ENCODE data around the gene CRX. TPM values are rescaled to one million over a fixed set of nuclear protein-coding genes. Genes with fewer than 3 reads are reported as not detected.
"Not testable (repeated sequence)": the region's sequence is repeated elsewhere in the genome, so short reads cannot be mapped to it uniquely, and the experiment has no call there.

Gene CRX
- total and polyA plus RNA-seq, 2 experiments from 2014 or later: not detected

GRCh38 chr19:47878906-47879305 is 57.2 kb downstream of the CRX start:
- Histone ChIP-seq H4K20me1 (ENCODE audit: insufficient read depth) (no peaks in the 10 kb centered on the region), H3K36me3 (ENCODE audit: low read depth) (no peaks in the 10 kb centered on the region), H3K4me1 (ENCODE audit: insufficient read depth) (no peaks in the 10 kb centered on the region), H3K9ac (no peak overlapping the region), H3K4me3 (no peak overlapping the region), H3K9me2 (ENCODE audit: insufficient read depth) (no peaks in the 10 kb centered on the region), H3F3A (ENCODE audit: insufficient read depth) (no peaks in the 10 kb centered on the region), H3K9me3 (ENCODE audit: low read depth) (no peaks in the 10 kb centered on the region), H3K27me3 (replicated peaks; ENCODE audit: insufficient read depth) (peaks cover 10% of the 10 kb centered on the region; the same call in 1 of the 2 replicates), H3K4me2 (ENCODE audit: unreplicated experiment) (no peak overlapping the region), H3K79me2 (ENCODE audit: insufficient read depth) (no peaks in the 10 kb centered on the region), H2AFZ (no peak overlapping the region), H3K27ac (no peak overlapping the region)
- no peak for DNase-seq
- TF ChIP-seq EZH2phosphoT487 (IDR thresholded peaks at IDR 0.05; ENCODE audit: insufficient read depth, low read depth) (no peak), EZH2 (IDR thresholded peaks at IDR 0.05; ENCODE audit: insufficient read depth, poor library complexity, severe bottlenecking) (no peak)
- in situ Hi-C loops (cut with MboI): loop anchor here (25.0 kb wide), 1 partner anchor 108 kb away; the partner anchor contains the start of genes BSPH1 and ELSPBP1
- WGBS, 2 experiments (ENCODE audit: low coverage in 1 of 2, low lambda C conversion rate in 2 of 2, missing lambda C conversion rate in 2 of 2): 69 to 75% methylated on average over 4 of the region's 4 CpGs

DNA sequence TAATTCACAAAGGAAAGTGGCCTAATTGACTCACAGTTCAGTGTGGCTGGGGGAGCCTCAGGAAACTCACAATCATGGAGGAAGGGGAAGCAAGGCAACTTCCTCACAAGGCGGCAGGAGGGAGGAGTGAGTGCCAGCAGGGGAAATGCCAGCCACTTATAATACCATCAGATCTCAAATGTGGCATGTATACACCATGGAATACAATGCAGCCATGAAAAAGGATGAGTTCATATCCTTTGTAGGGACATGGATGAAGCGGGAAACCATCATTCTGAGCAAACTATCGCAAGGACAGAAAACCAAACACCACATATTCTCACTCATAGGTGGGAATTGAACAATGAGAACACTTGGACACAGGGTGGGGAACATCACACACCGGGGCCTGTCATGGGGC is 57.6 kb downstream of the CRX start:
- H2AFZ ChIP-seq; H3K9me2 ChIP-seq (ENCODE audit: insufficient read depth); H3K27me3 ChIP-seq (replicated peaks; ENCODE audit: insufficient read depth); H3K79me2 ChIP-seq (ENCODE audit: insufficient read depth); DNase-seq; H4K20me1 ChIP-seq (ENCODE audit: insufficient read depth); H3K4me1 ChIP-seq (ENCODE audit: insufficient read depth); H3K9me3 ChIP-seq (ENCODE audit: low read depth); H3K4me3 ChIP-seq; H3F3A ChIP-seq (ENCODE audit: insufficient read depth); H3K9ac ChIP-seq; H3K27ac ChIP-seq; H3K4me2 ChIP-seq (ENCODE audit: unreplicated experiment); H3K36me3 ChIP-seq (ENCODE audit: low read depth): not testable (repeated sequence)
- WGBS, 2 experiments (ENCODE audit: low coverage in 1 of 2, low lambda C conversion rate in 2 of 2, missing lambda C conversion rate in 2 of 2): 37 to 48% methylated on average over 3 to 4 of the region's 4 CpGs
- in situ Hi-C loops (cut with MboI): loop anchor here (25.0 kb wide), 1 partner anchor 108 kb away; the partner anchor contains the start of genes BSPH1 and ELSPBP1

- H3K27me3 ChIP-seq (replicated peaks; ENCODE audit: insufficient read depth): peaks cover 7% of the 10 kb centered on the region; the same call in 1 of the 2 replicates
- no peaks in the 10 kb centered on the region for H3F3A ChIP-seq (ENCODE audit: insufficient read depth)
- no peak overlapping the region for H2AFZ ChIP-seq
- no peak overlapping the region for H3K9ac ChIP-seq
- H3K9me2 ChIP-seq (ENCODE audit: insufficient read depth): no peaks in the 10 kb centered on the region
- no peak overlapping the region for H3K4me2 ChIP-seq (ENCODE audit: unreplicated experiment)
- no peaks in the 10 kb centered on the region for H3K9me3 ChIP-seq (ENCODE audit: low read depth)
- in situ Hi-C loops (cut with MboI): loop anchor here (25.0 kb wide), 1 partner anchor 106 kb away; the partner anchor contains the start of genes BSPH1 and ELSPBP1
- H4K20me1 ChIP-seq (ENCODE audit: insufficient read depth): no peaks in the 10 kb centered on the region
- TF ChIP-seq EZH2phosphoT487 (IDR thresholded peaks at IDR 0.05; ENCODE audit: insufficient read depth, low read depth) (no peak), EZH2 (IDR thresholded peaks at IDR 0.05; ENCODE audit: insufficient read depth, poor library complexity, severe bottlenecking) (no peak)
- no peak overlapping the region for H3K27ac ChIP-seq
- H3K4me3 ChIP-seq: no peak overlapping the region
- no peaks in the 10 kb centered on the region for H3K36me3 ChIP-seq (ENCODE audit: low read depth)
- no peaks in the 10 kb centered on the region for H3K4me1 ChIP-seq (ENCODE audit: insufficient read depth)
- no peaks in the 10 kb centered on the region for H3K79me2 ChIP-seq (ENCODE audit: insufficient read depth)
- no peak for DNase-seq
- WGBS, 2 experiments (ENCODE audit: low coverage in 1 of 2, low lambda C conversion rate in 2 of 2, missing lambda C conversion rate in 2 of 2): 61 to 65% methylated on average over 5 of the region's 5 CpGs
These were observed 60.0 kb downstream of the CRX start for GRCh38 chr19:47881757-47882156.

DNA sequence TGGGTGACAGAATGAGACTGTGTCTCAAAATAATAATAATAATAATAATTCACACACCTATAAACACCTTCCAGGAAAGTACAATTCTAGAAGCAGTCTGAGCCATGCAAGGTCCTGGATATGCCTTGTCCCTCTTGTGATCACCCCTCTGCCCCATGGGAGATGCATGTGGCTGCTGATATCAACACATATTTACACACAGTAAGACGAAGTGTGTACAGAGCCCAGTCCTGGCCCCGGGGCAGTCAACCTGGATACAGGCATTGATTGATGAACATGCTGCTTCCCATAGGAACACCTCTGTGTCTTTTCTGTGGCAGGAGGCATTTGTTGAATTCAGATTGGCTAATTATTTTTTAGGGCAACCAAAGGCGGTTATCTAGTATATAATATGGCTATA is 61.2 kb downstream of the CRX start:
- Histone ChIP-seq H3K9me2 (ENCODE audit: insufficient read depth) (no peaks in the 10 kb centered on the region), H3K27me3 (replicated peaks; ENCODE audit: insufficient read depth) (peaks cover 7% of the 10 kb centered on the region; the same call in 1 of the 2 replicates), H3K4me2 (ENCODE audit: unreplicated experiment) (no peak overlapping the region), H3K79me2 (ENCODE audit: insufficient read depth) (no peaks in the 10 kb centered on the region), H3K4me1 (ENCODE audit: insufficient read depth) (no peaks in the 10 kb centered on the region), H3K36me3 (ENCODE audit: low read depth) (no peaks in the 10 kb centered on the region), H4K20me1 (ENCODE audit: insufficient read depth) (no peaks in the 10 kb centered on the region), H2AFZ (no peak overlapping the region), H3K9me3 (ENCODE audit: low read depth) (no peaks in the 10 kb centered on the region), H3K9ac (no peak overlapping the region), H3F3A (ENCODE audit: insufficient read depth) (no peaks in the 10 kb centered on the region), H3K27ac (no peak overlapping the region), H3K4me3 (no peak overlapping the region)
- no peak for TF ChIP-seq EZH2phosphoT487 (IDR thresholded peaks at IDR 0.05; ENCODE audit: insufficient read depth, low read depth)
- no peak for TF ChIP-seq EZH2 (IDR thresholded peaks at IDR 0.05; ENCODE audit: insufficient read depth, poor library complexity, severe bottlenecking)
- in situ Hi-C loops (cut with MboI): loop anchor here (25.0 kb wide), 1 partner anchor 104 kb away; the partner anchor contains the start of genes BSPH1 and ELSPBP1
- no peak for DNase-seq
- WGBS, 2 experiments (ENCODE audit: low coverage in 1 of 2, low lambda C conversion rate in 2 of 2, missing lambda C conversion rate in 2 of 2): 22 to 27% methylated on average over 3 of the region's 3 CpGs

DNA sequence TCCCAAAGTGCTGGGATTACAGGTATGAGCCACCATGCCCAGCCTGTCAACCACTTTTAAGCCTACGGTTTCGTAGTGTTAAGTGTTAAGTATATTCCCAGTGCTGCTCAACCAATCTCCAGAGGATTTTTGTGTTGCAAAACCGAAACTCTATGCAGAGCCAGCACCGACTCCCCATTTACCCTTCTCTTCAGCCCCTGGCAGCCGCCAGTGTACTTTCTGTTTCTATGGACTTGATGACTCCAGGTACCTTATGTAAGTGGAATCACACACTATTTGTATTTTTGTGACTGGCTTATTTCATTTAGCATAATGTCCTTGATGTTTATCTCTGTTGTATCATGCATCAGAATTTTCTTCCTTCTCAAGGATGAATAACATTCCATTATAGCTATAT is 63.3 kb downstream of the CRX start:
- Histone ChIP-seq H3K27ac (no peak overlapping the region), H3K27me3 (replicated peaks; ENCODE audit: insufficient read depth) (peaks cover 7% of the 10 kb centered on the region; the same call in 1 of the 2 replicates), H2AFZ (no peak overlapping the region), H3K36me3 (ENCODE audit: low read depth) (no peaks in the 10 kb centered on the region), H3K4me3 (no peak overlapping the region), H3K79me2 (ENCODE audit: insufficient read depth) (no peaks in the 10 kb centered on the region), H4K20me1 (ENCODE audit: insufficient read depth) (no peaks in the 10 kb centered on the region), H3K9me3 (ENCODE audit: low read depth) (no peaks in the 10 kb centered on the region), H3K4me1 (ENCODE audit: insufficient read depth) (no peaks in the 10 kb centered on the region), H3K4me2 (ENCODE audit: unreplicated experiment) (no peak overlapping the region), H3F3A (ENCODE audit: insufficient read depth) (no peaks in the 10 kb centered on the region), H3K9me2 (ENCODE audit: insufficient read depth) (no peaks in the 10 kb centered on the region), H3K9ac (no peak overlapping the region)
- WGBS, 2 experiments (ENCODE audit: low coverage in 1 of 2, low lambda C conversion rate in 2 of 2, missing lambda C conversion rate in 2 of 2): 57 to 60% methylated on average over 5 of the region's 5 CpGs
- TF ChIP-seq EZH2phosphoT487 (IDR thresholded peaks at IDR 0.05; ENCODE audit: insufficient read depth, low read depth): no peak
- no peak for TF ChIP-seq EZH2 (IDR thresholded peaks at IDR 0.05; ENCODE audit: insufficient read depth, poor library complexity, severe bottlenecking)
- in situ Hi-C loops (cut with MboI): loop anchor here (25.0 kb wide), 1 partner anchor 102 kb away; the partner anchor contains the start of genes BSPH1 and ELSPBP1
- no peak for DNase-seq

Measured in GM23248 (cell line).